ENCODE measurements around the gene RTN4R. TPM values are rescaled to one million over a fixed set of nuclear protein-coding genes. Genes with fewer than 3 reads are reported as not detected.
A peak's percentile ranks its signal among the peaks of the same experiment; 100 is the strongest.

The RTN4R gene
- total and polyA plus RNA-seq, 9 of the 15 experiments (the other 6 are each of a cell fraction or from before 2014, with no cell fraction given) = 0.04 to 2.8 (median 1.4) TPM; not detected in 3

DNA sequence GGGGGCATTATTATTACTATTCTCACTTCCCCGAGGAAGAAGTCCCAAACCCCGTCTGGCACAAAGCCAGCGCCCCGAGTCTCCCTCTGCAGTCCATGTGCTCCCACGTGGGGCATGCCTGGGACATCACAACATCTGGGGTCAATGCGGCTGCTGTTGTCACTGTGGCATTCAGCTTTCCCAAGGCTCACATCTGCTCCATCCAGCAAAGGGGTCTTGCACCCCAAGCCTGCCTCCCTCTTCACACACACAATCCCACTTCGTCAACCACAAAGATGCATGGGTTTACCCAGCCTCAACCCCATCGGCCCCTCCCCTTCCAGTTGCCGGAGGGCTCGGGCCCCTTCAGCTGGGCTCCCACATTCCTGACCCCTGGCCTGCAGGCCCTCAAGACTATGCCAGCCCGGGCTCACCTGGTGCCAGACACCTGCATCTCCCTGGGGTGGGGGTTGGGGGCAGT lies 23.5 kb upstream of the RTN4R start (continued):
- TF ChIP-seq, protein P1, sequence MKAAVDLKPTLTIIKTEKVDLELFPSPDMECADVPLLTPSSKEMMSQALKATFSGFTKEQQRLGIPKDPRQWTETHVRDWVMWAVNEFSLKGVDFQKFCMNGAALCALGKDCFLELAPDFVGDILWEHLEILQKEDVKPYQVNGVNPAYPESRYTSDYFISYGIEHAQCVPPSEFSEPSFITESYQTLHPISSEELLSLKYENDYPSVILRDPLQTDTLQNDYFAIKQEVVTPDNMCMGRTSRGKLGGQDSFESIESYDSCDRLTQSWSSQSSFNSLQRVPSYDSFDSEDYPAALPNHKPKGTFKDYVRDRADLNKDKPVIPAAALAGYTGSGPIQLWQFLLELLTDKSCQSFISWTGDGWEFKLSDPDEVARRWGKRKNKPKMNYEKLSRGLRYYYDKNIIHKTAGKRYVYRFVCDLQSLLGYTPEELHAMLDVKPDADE (conservative IDR thresholded peaks at IDR 0.05; ENCODE audit: control insufficient read depth, low read depth, low read length) = 0 out of 2 replicates have a peak, but pooled peaks have one; percentile 52
- TF ChIP-seq ZNF184 (CRISPR knock-in tag; IDR thresholded peaks at IDR 0.05) (peak; percentile 56; the same call in 1 of the 2 replicates), HDAC2 (IDR thresholded peaks at IDR 0.05) (no peak)

DNA sequence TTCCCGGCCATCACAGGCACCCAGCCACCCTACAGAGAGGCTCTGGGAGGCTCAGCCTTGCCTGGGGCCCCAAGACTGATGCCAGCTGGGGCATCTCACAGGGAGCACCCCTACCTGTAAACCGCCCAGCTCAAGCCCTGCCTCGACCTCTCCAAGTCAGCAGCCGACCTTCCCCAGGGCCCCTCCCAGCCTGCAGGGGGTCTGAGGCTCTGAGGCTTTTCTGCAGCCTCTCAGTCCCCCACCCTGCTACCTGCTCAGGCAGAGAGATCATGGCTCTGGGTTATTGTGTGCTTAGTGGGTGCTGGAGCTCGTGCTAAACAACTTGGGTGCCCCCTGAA lies 23.1 kb upstream of the RTN4R start:
- Histone ChIP-seq H3K27me3 (ENCODE audit: control insufficient read depth in 2 of 2, insufficient read depth in 2 of 2, low read length in 2 of 2) (peaks cover 56 to 88% of the 10 kb centered on the region in 2 experiments), H3K9me3 (replicated peaks; ENCODE audit: control insufficient read depth, insufficient read depth, low read depth, low read length) (no peaks in the 10 kb centered on the region), H3K4me3 (no peak overlapping the region), H3K27ac (ENCODE audit: extremely low read depth, low read depth, low read length) (no peak overlapping the region), H4K20me1 (replicated peaks; ENCODE audit: control insufficient read depth, insufficient read depth, low read length) (peaks cover 39% of the 10 kb centered on the region), H3K9ac (ENCODE audit: insufficient read depth in 1 of 2, low read depth in 2 of 2, low read length in 2 of 2) (peak overlapping the region in 1 of 2 experiments; percentile 15; a peak in 1 of 4 replicates), H3K79me2 (ENCODE audit: control insufficient read depth, insufficient read depth, low read length) (no peaks in the 10 kb centered on the region), H3K36me3 (ENCODE audit: control insufficient read depth, insufficient read depth, low read length) (no peaks in the 10 kb centered on the region), H3K4me1 (replicated peaks in 1 of 2; ENCODE audit: control insufficient read depth in 2 of 2, insufficient read depth in 2 of 2, low read length in 2 of 2) (peaks cover 0 to 23% of the 10 kb centered on the region in 2 experiments; a peak in 2 of 5 replicates), H3K4me2 (ENCODE audit: insufficient read depth, low read length) (no peak overlapping the region), H2AFZ (ENCODE audit: low read depth, low read length) (no peak overlapping the region), H3K9me1 (ENCODE audit: control insufficient read depth, insufficient read depth, low read length) (no peaks in the 10 kb centered on the region)
- intact Hi-C loops (cut with micrococcal nuclease) = loop anchor here (10.0 kb wide), 1 partner anchor 316 kb away; no protein-coding TSS in a partner anchor
- ChIA-PET CTCF (ENCODE audit: low intra/inter-chr PET ratio) (no interaction called here), POLR2A (interaction anchor here (0.6 to 1.5 kb wide), 6 partner anchors 55 to 656 kb away, joined by 3 to 7 read pairs (median 4); no protein-coding TSS in a partner anchor)
- under 1% methylated on average over 5 of the region's 5 CpGs for WGBS (ENCODE audit: insufficient coverage, low coverage, missing lambda C conversion rate)
- ATAC-seq (no peak), DNase-seq (ENCODE audit: extremely low read depth in 1 of 4, low spot score in 3 of 4) (no peak), FAIRE-seq (no peak)
- BruUV-seq (replicated peaks) = no TSS peak
- in situ Hi-C loops (cut with MboI) = loop anchor here (5.0 kb wide), 1 partner anchor 134 kb away; no protein-coding TSS in a partner anchor
- TF ChIP-seq, protein P2, sequence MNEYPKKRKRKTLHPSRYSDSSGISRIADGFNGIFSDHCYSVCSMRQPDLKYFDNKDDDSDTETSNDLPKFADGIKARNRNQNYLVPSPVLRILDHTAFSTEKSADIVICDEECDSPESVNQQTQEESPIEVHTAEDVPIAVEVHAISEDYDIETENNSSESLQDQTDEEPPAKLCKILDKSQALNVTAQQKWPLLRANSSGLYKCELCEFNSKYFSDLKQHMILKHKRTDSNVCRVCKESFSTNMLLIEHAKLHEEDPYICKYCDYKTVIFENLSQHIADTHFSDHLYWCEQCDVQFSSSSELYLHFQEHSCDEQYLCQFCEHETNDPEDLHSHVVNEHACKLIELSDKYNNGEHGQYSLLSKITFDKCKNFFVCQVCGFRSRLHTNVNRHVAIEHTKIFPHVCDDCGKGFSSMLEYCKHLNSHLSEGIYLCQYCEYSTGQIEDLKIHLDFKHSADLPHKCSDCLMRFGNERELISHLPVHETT (CRISPR knock-in tag; conservative IDR thresholded peaks at IDR 0.05 in 1 of 2, IDR thresholded peaks at IDR 0.05 in 1 of 2) = peak in 1 of 2 experiments; percentile 84; a peak in 2 of 4 replicates
- TF ChIP-seq, protein P3, sequence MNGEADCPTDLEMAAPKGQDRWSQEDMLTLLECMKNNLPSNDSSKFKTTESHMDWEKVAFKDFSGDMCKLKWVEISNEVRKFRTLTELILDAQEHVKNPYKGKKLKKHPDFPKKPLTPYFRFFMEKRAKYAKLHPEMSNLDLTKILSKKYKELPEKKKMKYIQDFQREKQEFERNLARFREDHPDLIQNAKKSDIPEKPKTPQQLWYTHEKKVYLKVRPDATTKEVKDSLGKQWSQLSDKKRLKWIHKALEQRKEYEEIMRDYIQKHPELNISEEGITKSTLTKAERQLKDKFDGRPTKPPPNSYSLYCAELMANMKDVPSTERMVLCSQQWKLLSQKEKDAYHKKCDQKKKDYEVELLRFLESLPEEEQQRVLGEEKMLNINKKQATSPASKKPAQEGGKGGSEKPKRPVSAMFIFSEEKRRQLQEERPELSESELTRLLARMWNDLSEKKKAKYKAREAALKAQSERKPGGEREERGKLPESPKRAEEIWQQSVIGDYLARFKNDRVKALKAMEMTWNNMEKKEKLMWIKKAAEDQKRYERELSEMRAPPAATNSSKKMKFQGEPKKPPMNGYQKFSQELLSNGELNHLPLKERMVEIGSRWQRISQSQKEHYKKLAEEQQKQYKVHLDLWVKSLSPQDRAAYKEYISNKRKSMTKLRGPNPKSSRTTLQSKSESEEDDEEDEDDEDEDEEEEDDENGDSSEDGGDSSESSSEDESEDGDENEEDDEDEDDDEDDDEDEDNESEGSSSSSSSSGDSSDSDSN (IDR thresholded peaks at IDR 0.05; ENCODE audit: borderline replicate concordance in 1 of 2, low read depth in 2 of 2, low read length in 2 of 2) = peak in 1 of 2 experiments; percentile 13; a peak in 1 of 4 replicates
- TF ChIP-seq ZNF507 (tag; conservative IDR thresholded peaks at IDR 0.05) (no peak), ZC3H8 (IDR thresholded peaks at IDR 0.05) (no peak), KDM4B (IDR thresholded peaks at IDR 0.05; ENCODE audit: borderline replicate concordance in 2 of 2, low read depth in 1 of 2) (0 out of 4 replicates have a peak, but pooled peaks of 1 of the 2 experiments have one; percentile 50), MTF1 (CRISPR knock-in tag; IDR thresholded peaks at IDR 0.05; ENCODE audit: borderline replicate concordance) (0 out of 2 replicates have a peak, but pooled peaks have one; percentile 12), HMGN3 (IDR thresholded peaks at IDR 0.05; ENCODE audit: borderline replicate concordance, extremely low read depth, insufficient read length, low read depth, low read length) (peak; percentile 39), PTRF (tag; IDR thresholded peaks at IDR 0.05) (no peak)
- TF ChIP-seq, protein P4, sequence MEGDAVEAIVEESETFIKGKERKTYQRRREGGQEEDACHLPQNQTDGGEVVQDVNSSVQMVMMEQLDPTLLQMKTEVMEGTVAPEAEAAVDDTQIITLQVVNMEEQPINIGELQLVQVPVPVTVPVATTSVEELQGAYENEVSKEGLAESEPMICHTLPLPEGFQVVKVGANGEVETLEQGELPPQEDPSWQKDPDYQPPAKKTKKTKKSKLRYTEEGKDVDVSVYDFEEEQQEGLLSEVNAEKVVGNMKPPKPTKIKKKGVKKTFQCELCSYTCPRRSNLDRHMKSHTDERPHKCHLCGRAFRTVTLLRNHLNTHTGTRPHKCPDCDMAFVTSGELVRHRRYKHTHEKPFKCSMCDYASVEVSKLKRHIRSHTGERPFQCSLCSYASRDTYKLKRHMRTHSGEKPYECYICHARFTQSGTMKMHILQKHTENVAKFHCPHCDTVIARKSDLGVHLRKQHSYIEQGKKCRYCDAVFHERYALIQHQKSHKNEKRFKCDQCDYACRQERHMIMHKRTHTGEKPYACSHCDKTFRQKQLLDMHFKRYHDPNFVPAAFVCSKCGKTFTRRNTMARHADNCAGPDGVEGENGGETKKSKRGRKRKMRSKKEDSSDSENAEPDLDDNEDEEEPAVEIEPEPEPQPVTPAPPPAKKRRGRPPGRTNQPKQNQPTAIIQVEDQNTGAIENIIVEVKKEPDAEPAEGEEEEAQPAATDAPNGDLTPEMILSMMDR (IDR thresholded peaks at IDR 0.05 in 2 of 3, conservative IDR thresholded peaks at IDR 0.05 in 1 of 3; ENCODE audit: insufficient read depth in 2 of 3, low read depth in 1 of 3, low read length in 3 of 3) = 0 out of 6 replicates have a peak, but pooled peaks of 1 of the 3 experiments have one; percentile 0

All from K562 (cell line).